CD14-positive monocyte (primary cell): Measurements from ENCODE around the gene ABAT. TPM values are rescaled to one million over a fixed set of nuclear protein-coding genes. Genes with fewer than 3 reads are reported as not detected.

Source experiments
- DNase-seq, 3 donors: peaks; one replicate each; pipeline ENCODE4 v3.0.0-alpha.2; 2011 to 2022
- H2AFZ ChIP-seq: 2 replicates; pipeline ENCODE4 v1.6.0; 2012; ENCODE audit warnings: mild to moderate bottlenecking, low read depth, low read length, inconsistent platforms; ENCODE audit not compliant: insufficient read depth, poor library complexity, severe bottlenecking
- H3K27ac ChIP-seq, 2 donors: 1 replicate in 1 of 2; 2 replicates in 1 of 2; pipeline ENCODE4 v1.5.1; 2012 to 2013; ENCODE audit warnings: low read length in 2 of 2, control low read depth in 1 of 2, inconsistent platforms in 1 of 2, low read depth in 1 of 2, mild to moderate bottlenecking in 1 of 2
- H3K27me3 ChIP-seq, 2 donors: one replicate each; pipeline versions ENCODE4 v1.6.0 to v1.6.1; 2011 to 2013; ENCODE audit warnings: low read length in 2 of 2; ENCODE audit not compliant: control insufficient read depth in 2 of 2, insufficient read depth in 2 of 2
- H3K36me3 ChIP-seq, 2 donors: replicated peaks in 1 of 2; 1 replicate in 1 of 2; 2 replicates in 1 of 2; pipeline versions ENCODE4 v1.5.1 to v1.6.1; 2012 to 2013; ENCODE audit warnings: low read length in 2 of 2, control low read depth in 1 of 2, inconsistent platforms in 1 of 2, mild to moderate bottlenecking in 1 of 2; ENCODE audit not compliant: insufficient read depth in 2 of 2, control insufficient read depth in 1 of 2
- H3K4me1 ChIP-seq, 2 donors: 1 replicate in 1 of 2; 2 replicates in 1 of 2; pipeline versions ENCODE4 v1.5.1 to v1.6.1; 2012 to 2013; ENCODE audit warnings: low read length in 2 of 2, control low read depth in 1 of 2, inconsistent platforms in 1 of 2, mild to moderate bottlenecking in 1 of 2, moderate library complexity in 1 of 2; ENCODE audit not compliant: insufficient read depth in 2 of 2, control insufficient read depth in 1 of 2
- H3K4me2 ChIP-seq: replicated peaks from 2 replicates; pipeline ENCODE3; 2012; ENCODE audit warnings: low read length, moderate library complexity, mild to moderate bottlenecking; ENCODE audit not compliant: poor library complexity, severe bottlenecking; ENCODE audit errors: extremely low read depth
- H3K4me3 ChIP-seq, 3 experiments: fragments of 200-600 bp in 1 of 3; sonication (generic) in 1 of 3; replicated peaks in 1 of 3; 1 replicate in 2 of 3; 2 replicates in 1 of 3; pipeline ENCODE4 v1.5.1; 2011 to 2013; ENCODE audit warnings: low read length in 3 of 3, mild to moderate bottlenecking in 3 of 3, control low read depth in 2 of 3, low read depth in 2 of 3, inconsistent platforms in 1 of 3, moderate library complexity in 1 of 3
- H3K79me2 ChIP-seq: 2 replicates; pipeline ENCODE4 v1.6.0; 2012; ENCODE audit warnings: mild to moderate bottlenecking, control low read depth, inconsistent platforms, low read length, moderate library complexity; ENCODE audit not compliant: insufficient read depth
- H3K9ac ChIP-seq: 2 replicates; pipeline ENCODE4 v1.6.0; 2017; ENCODE audit warnings: low read length, mild to moderate bottlenecking; ENCODE audit not compliant: insufficient read depth, poor library complexity, severe bottlenecking
- H3K9me3 ChIP-seq, 2 donors: replicated peaks in 1 of 2; 1 replicate in 1 of 2; 2 replicates in 1 of 2; pipeline versions ENCODE4 v1.5.1 to v1.6.1; 2012 to 2013; ENCODE audit warnings: low read length in 2 of 2, control low read depth in 1 of 2; ENCODE audit not compliant: control insufficient read depth in 1 of 2, insufficient read depth in 1 of 2
- H4K20me1 ChIP-seq: 2 replicates; pipeline ENCODE4 v1.6.0; 2012; ENCODE audit warnings: mild to moderate bottlenecking, low read length, control low read depth, moderate library complexity; ENCODE audit not compliant: insufficient read depth
- H3K27ac Mint-ChIP-seq, 7 donors: one replicate each; pipeline ENCODE4 v1.8.0; 2020; ENCODE audit warnings: mild to moderate bottlenecking in 7 of 7, mixed read lengths in 7 of 7, moderate library complexity in 6 of 7, inconsistent platforms in 2 of 7
- H3K27me3 Mint-ChIP-seq, 3 donors: one replicate each; pipeline ENCODE4 v1.8.0; 2021 to 2022; ENCODE audit warnings: low read depth in 3 of 3, mild to moderate bottlenecking in 3 of 3, mixed read lengths in 3 of 3, moderate library complexity in 3 of 3, inconsistent platforms in 1 of 3
- H3K36me3 Mint-ChIP-seq, 2 donors: one replicate each; pipeline ENCODE4 v1.8.0; 2020; ENCODE audit warnings: mixed read lengths in 2 of 2, inconsistent platforms in 1 of 2, mild to moderate bottlenecking in 1 of 2
- H3K4me1 Mint-ChIP-seq: one replicate; pipeline ENCODE4 v1.8.0; 2020; ENCODE audit warnings: mild to moderate bottlenecking, mixed read lengths
- H3K4me3 Mint-ChIP-seq, 2 donors: one replicate each; pipeline ENCODE4 v1.8.0; 2020; ENCODE audit warnings: mild to moderate bottlenecking in 2 of 2, mixed read lengths in 2 of 2, moderate library complexity in 1 of 2
- H3K9me3 Mint-ChIP-seq, 7 donors: one replicate each; pipeline ENCODE4 v1.8.0; 2020 to 2022; ENCODE audit warnings: mixed read lengths in 7 of 7, mild to moderate bottlenecking in 6 of 7, moderate library complexity in 6 of 7, inconsistent platforms in 2 of 7
- WGBS: methylation state at CpG from one replicate; pipeline ENCODE4 v1.1.5; 2013; ENCODE audit warnings: missing lambda C conversion rate; ENCODE audit not compliant: insufficient coverage; 5-methylcytosine and 5-hydroxymethylcytosine counted together
- intact Hi-C, 2 donors: fragments of 100-400 bp; cut with micrococcal nuclease; formaldehyde crosslinking; loops; one replicate each; pipeline versions ENCODE4 v1.15.0 to v1.15.1; 2023
- polyA plus RNA-seq, 3 donors: library from polyadenylated mRNA; depleted of rRNA in 1 of 3; unstranded in 2 of 3; stranded (reverse) in 1 of 3; fragments of 300-500 nt in 2 of 3; fragments of >200 nt in 1 of 3; fragmentation: Illumina TruSeq in 2 of 3; gene quantifications; 1 replicate in 2 of 3; 2 replicates in 1 of 3; pipeline ENCODE4 v1.2.3, GENCODE V29; 2012 to 2021
- TF ChIP-seq, protein P1 (sequence below): fragments of 200-600 bp; IDR thresholded peaks from one replicate; pipeline ENCODE4 v1.8.0; 2022; ENCODE audit warnings: antibody characterized with exemption, mild to moderate bottlenecking

Gene ABAT
- polyA plus RNA-seq, 3 donors = 4.9 to 11.8 (median 8.7) TPM

- no peaks in the 10 kb centered on the region for H3K27me3 ChIP-seq
- no peak overlapping the region for H3K4me2 ChIP-seq
- WGBS = 95% methylated on average over 6 of the region's 13 CpGs
- Mint-ChIP-seq H3K27me3 (peaks cover 0 to 4% (median 2%) of the 10 kb centered on the region in 3 donors), H3K4me1 (peaks cover 16% of the 10 kb centered on the region), H3K9me3 (peaks cover 0 to 1% (median 0%) of the 10 kb centered on the region in 7 donors), H3K27ac (no peak overlapping the region), H3K4me3 (no peak overlapping the region), H3K36me3 (peaks cover 0 to 10% of the 10 kb centered on the region in 2 donors)
- H3K4me1 ChIP-seq = peaks cover 8 to 55% of the 10 kb centered on the region in 2 donors
- intact Hi-C loops = no loop called here
- TF ChIP-seq, protein P1, sequence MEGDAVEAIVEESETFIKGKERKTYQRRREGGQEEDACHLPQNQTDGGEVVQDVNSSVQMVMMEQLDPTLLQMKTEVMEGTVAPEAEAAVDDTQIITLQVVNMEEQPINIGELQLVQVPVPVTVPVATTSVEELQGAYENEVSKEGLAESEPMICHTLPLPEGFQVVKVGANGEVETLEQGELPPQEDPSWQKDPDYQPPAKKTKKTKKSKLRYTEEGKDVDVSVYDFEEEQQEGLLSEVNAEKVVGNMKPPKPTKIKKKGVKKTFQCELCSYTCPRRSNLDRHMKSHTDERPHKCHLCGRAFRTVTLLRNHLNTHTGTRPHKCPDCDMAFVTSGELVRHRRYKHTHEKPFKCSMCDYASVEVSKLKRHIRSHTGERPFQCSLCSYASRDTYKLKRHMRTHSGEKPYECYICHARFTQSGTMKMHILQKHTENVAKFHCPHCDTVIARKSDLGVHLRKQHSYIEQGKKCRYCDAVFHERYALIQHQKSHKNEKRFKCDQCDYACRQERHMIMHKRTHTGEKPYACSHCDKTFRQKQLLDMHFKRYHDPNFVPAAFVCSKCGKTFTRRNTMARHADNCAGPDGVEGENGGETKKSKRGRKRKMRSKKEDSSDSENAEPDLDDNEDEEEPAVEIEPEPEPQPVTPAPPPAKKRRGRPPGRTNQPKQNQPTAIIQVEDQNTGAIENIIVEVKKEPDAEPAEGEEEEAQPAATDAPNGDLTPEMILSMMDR = no peak
- H3K4me3 ChIP-seq = no peak overlapping the region
- no peaks in the 10 kb centered on the region for H3K9me3 ChIP-seq
- H3K9ac ChIP-seq = no peak overlapping the region
- no peak overlapping the region for H2AFZ ChIP-seq
- H3K36me3 ChIP-seq = no peaks in the 10 kb centered on the region
- no peaks in the 10 kb centered on the region for H3K79me2 ChIP-seq
- H3K27ac ChIP-seq = no peak overlapping the region
- no peak for DNase-seq
- no peaks in the 10 kb centered on the region for H4K20me1 ChIP-seq
These were observed 53.6 kb downstream of the ABAT start for GRCh38 chr16:8727857-8728618.

- H3K36me3 Mint-ChIP-seq = peaks cover 0 to 13% of the 10 kb centered on the region in 2 donors
- Histone ChIP-seq H3K36me3 (no peaks in the 10 kb centered on the region), H3K4me1 (peaks cover 8 to 53% of the 10 kb centered on the region in 2 donors), H3K27ac (peak overlapping the region in 1 of 2 donors; percentile 67), H2AFZ (no peak overlapping the region), H3K27me3 (no peaks in the 10 kb centered on the region), H4K20me1 (no peaks in the 10 kb centered on the region), H3K79me2 (no peaks in the 10 kb centered on the region), H3K9me3 (peaks cover 0 to 6% of the 10 kb centered on the region in 2 donors), H3K4me2 (peak overlapping the region; percentile 68), H3K9ac (peak overlapping the region; percentile 15), H3K4me3 (peak overlapping the region in 1 of 3 experiments; percentile 61)
- H3K4me3 Mint-ChIP-seq = no peak overlapping the region
- peak overlapping the region in 3 of 7 donors; percentile 26 to 77 (median 75) for H3K27ac Mint-ChIP-seq
- TF ChIP-seq, protein P1 = no peak
- H3K27me3 Mint-ChIP-seq = peaks cover 0 to 4% (median 2%) of the 10 kb centered on the region in 3 donors
- peaks cover 3 to 8% (median 6%) of the 10 kb centered on the region in 7 donors for H3K9me3 Mint-ChIP-seq
- 94% methylated on average over 4 of the region's 8 CpGs for WGBS
- peaks cover 16% of the 10 kb centered on the region for H3K4me1 Mint-ChIP-seq
- intact Hi-C loops = loop anchor here in 1 of 2 donors (10.0 kb wide), 1 partner anchor 55 kb away; the partner anchor contains the start of gene ABAT
- DNase-seq = peak in 2 of 3 donors; percentile 44 to 56
These were observed 55.4 kb downstream of the ABAT start for GRCh38 chr16:8729779-8730334.
